Measurements from ENCODE around the gene RBM4. TPM values are rescaled to one million over a fixed set of nuclear protein-coding genes. Genes with fewer than 3 reads are reported as not detected.
A peak's percentile ranks its signal among the peaks of the same experiment; 100 is the strongest.

RBM4 gene
- total and polyA plus RNA-seq, 9 of the 15 experiments (the other 6 are each of a cell fraction or from before 2014, with no cell fraction given) = 81.6 to 233 (median 122) TPM

- peak in 1 of 2 experiments; percentile 39; a peak in 1 of 4 replicates for TF ChIP-seq MNT (conservative IDR thresholded peaks at IDR 0.05)
- TF ChIP-seq ARID3B (CRISPR knock-in tag; IDR thresholded peaks at IDR 0.05; ENCODE audit: borderline replicate concordance) = no peak
- TF ChIP-seq ZBTB49 (CRISPR knock-in tag; IDR thresholded peaks at IDR 0.05; ENCODE audit: borderline replicate concordance) = no peak
- no peak for TF ChIP-seq IFI16 (CRISPR knock-in tag; IDR thresholded peaks at IDR 0.05)
- TF ChIP-seq KLF1 (tag; IDR thresholded peaks at IDR 0.05) = no peak
- no peak for TF ChIP-seq HNRNPL (IDR thresholded peaks at IDR 0.05; ENCODE audit: low read depth, low read length)
- no peak for TF ChIP-seq CAMTA2 (CRISPR knock-in tag; conservative IDR thresholded peaks at IDR 0.05)
- 0 out of 2 replicates have a peak, but pooled peaks have one; percentile 12 for TF ChIP-seq DPF2 (IDR thresholded peaks at IDR 0.05)
- TF ChIP-seq FOS (IDR thresholded peaks at IDR 0.05; ENCODE audit: extremely low read depth, insufficient read length) = no peak
- no peak for TF ChIP-seq IRF2 (CRISPR knock-in tag; IDR thresholded peaks at IDR 0.05)
- no peak for TF ChIP-seq SAFB (IDR thresholded peaks at IDR 0.05; ENCODE audit: borderline replicate concordance, low read depth, low read length)
- TF ChIP-seq SNRNP70 (optimal IDR thresholded peaks at IDR 0.05; ENCODE audit: low read depth, low read length) = no peak
- TF ChIP-seq CEBPZ (IDR thresholded peaks at IDR 0.05; ENCODE audit: borderline replicate concordance, low read depth, low read length) = no peak
- no peak for TF ChIP-seq ETV5 (CRISPR knock-in tag; IDR thresholded peaks at IDR 0.05; ENCODE audit: low read depth)
- peak; percentile 50 for TF ChIP-seq NFE2 (IDR thresholded peaks at IDR 0.05; ENCODE audit: low read depth)
- TF ChIP-seq ZNF586 (CRISPR knock-in tag; conservative IDR thresholded peaks at IDR 0.05) = no peak
- TF ChIP-seq ZNF239 (CRISPR knock-in tag; IDR thresholded peaks at IDR 0.05) = no peak
- TF ChIP-seq RAD21 (CRISPR knock-in tag; conservative IDR thresholded peaks at IDR 0.05 in 1 of 2, IDR thresholded peaks at IDR 0.05 in 1 of 2) = no peak
Observed at GRCh38 chr11:66595245-66595904, 43.1 kb upstream of the RBM4 start (continued).
